Epithelial cell of proximal tubule (primary cell): ENCODE results near the gene ZNF140. TPM values are rescaled to one million over a fixed set of nuclear protein-coding genes. Genes with fewer than 3 reads are reported as not detected.

ENCODE experiments used
- DNase-seq: peaks from one replicate; pipeline ENCODE4 v3.0.0-alpha.2; 2011; ENCODE audit warnings: low read depth
- H3K4me3 ChIP-seq: 2 replicates; pipeline ENCODE4 v1.5.1; 2011; ENCODE audit warnings: low read depth, mild to moderate bottlenecking, low read length
- CTCF ChIP-seq: conservative IDR thresholded peaks from 2 replicates; pipeline ENCODE4 v1.5.1; 2012; ENCODE audit warnings: low read depth, mild to moderate bottlenecking, low read length
- total RNA-seq: library from RNA; depleted of rRNA; stranded (reverse); fragments of >200 nt; gene quantifications from 2 replicates; pipeline ENCODE4 v1.2.3, GENCODE V29; 2015

The ZNF140 gene
- total RNA-seq, 1 donor from 2014 or later = 9.5 TPM

DNA sequence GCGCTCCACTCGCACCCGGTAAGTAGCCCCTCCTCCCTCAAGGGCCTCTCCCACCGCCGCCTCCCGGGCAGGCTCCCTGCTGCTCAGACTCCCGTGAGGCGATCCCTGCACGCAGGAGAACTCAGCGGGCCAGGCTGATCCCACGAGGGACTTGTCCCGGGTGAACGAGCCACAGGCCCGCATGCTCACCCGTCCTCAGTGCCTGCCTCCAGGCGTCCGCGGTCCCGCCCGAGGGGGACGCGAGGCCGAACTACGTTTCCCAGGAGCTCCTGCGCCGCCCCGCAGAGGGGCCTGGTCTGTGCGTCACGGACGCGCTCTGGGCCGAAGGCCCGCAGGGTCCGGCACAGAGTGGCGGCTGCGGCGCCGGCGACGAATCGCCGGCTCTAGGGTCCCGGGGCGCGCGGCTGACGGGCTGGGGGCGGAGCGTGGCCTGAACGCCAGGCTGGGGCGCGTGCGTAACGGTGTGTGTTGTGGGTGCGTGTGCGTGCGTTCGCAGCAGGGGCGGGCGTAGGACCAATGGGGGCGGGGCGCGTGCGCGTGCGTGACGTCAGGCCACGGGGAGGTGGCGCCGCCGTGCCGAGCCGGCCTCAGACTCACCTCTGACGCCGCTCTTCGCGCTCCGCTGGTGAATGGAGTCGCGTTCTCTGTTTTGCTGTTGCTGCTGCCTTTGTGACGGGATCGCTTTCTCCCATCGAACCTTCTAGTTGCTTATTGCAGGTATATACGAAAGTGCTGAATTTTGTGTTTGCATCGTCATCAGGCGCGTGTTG lies 49.5 kb downstream of the ZNF140 start, which contains the start of the genes ZNF10 and ZNF891:
TSS of gene ZNF10 (plus strand) at position 590 of the 770 bp plus-strand sequence. CDS start 13,866 bp downstream, outside the sequence.
TSS of gene ZNF891 (minus strand) at position 237 of the 770 bp plus-strand sequence. CDS start 8,356 bp downstream, outside the sequence.
- peak within 1 kb of the TSS; percentile 62 for H3K4me3 ChIP-seq
- peak; percentile 40 for DNase-seq
- TF ChIP-seq CTCF = no peak

GRCh38 chr12:133130808-133131128 lies 50.0 kb downstream of the ZNF140 start:
- no peak for TF ChIP-seq CTCF
- peak overlapping the region; percentile 62 for H3K4me3 ChIP-seq
- DNase-seq = no peak

- TF ChIP-seq CTCF = no peak
- no peak for DNase-seq
- H3K4me3 ChIP-seq = no peak overlapping the region
Measured at GRCh38 chr12:133135747-133136146, 55.0 kb downstream of the ZNF140 start.

GRCh38 chr12:133145981-133146380 lies 65.3 kb downstream of the ZNF140 start:
- TF ChIP-seq CTCF = no peak
- H3K4me3 ChIP-seq = no peak overlapping the region
- DNase-seq = no peak

GRCh38 chr12:133156125-133156690 lies 75.5 kb downstream of the ZNF140 start:
- no peak overlapping the region for H3K4me3 ChIP-seq
- no peak for TF ChIP-seq CTCF
- no peak for DNase-seq

Other genes starting within 250 kb of the ZNF140 start
- 26.2 and 35.7 TPM in 2 replicates for gene CHFR, start 193.3 kb upstream of the ZNF140 start, total RNA-seq
- gene ZNF605, start 124.6 kb upstream of the ZNF140 start, total RNA-seq = 3.7 and 5.1 TPM in 2 replicates
- 3.9 and 6.7 TPM in 2 replicates for gene ZNF26, start 94.6 kb upstream of the ZNF140 start, total RNA-seq
- 9.2 and 11.4 TPM in 2 replicates for gene ZNF84, start 43.4 kb upstream of the ZNF140 start, total RNA-seq
- gene ZNF891, start 49.4 kb downstream of the ZNF140 start, total RNA-seq = 0.40 and 0.43 TPM in 2 replicates
- gene ZNF10, start 49.7 kb downstream of the ZNF140 start, total RNA-seq = 4.3 and 6.6 TPM in 2 replicates
- 7.0 and 11.3 TPM in 2 replicates for gene ZNF268, start 100.6 kb downstream of the ZNF140 start, total RNA-seq
- gene ANHX, start 155.0 kb downstream of the ZNF140 start, total RNA-seq = not detected in 2 replicates